Transverse colon (tissue), 4 donors: ENCODE data around the gene SLC35F4. TPM values are rescaled to one million over a fixed set of nuclear protein-coding genes. Genes with fewer than 3 reads are reported as not detected.
A peak's percentile ranks its signal among the peaks of the same experiment; 100 is the strongest.

ENCODE experiments used
- DNase-seq: peaks from one replicate; pipeline ENCODE4 v3.0.0-alpha.2; 2019
- H3K27ac ChIP-seq, 4 donors: fragments of 200-600 bp; sonication (generic); 2 replicates each; pipeline ENCODE4 v1.5.1; 2016 to 2018; ENCODE audit warnings: inconsistent platforms in 4 of 4
- H3K27me3 ChIP-seq: fragments of 200-600 bp; sonication (generic); 2 replicates; pipeline ENCODE4 v1.5.1; 2017; ENCODE audit warnings: inconsistent platforms
- H3K36me3 ChIP-seq, 4 donors: fragments of 200-600 bp; sonication (generic); 2 replicates each; pipeline ENCODE4 v1.5.1; 2017 to 2019; ENCODE audit warnings: inconsistent platforms in 4 of 4
- H3K4me1 ChIP-seq, 4 donors: fragments of 200-600 bp; sonication (generic); 2 replicates each; pipeline ENCODE4 v1.5.1; 2017 to 2020; ENCODE audit warnings: inconsistent platforms in 4 of 4
- H3K4me3 ChIP-seq, 4 donors: fragments of 200-600 bp; sonication (generic); 1 replicate in 1 of 4; 2 replicates in 3 of 4; pipeline versions ENCODE4 v1.5.1 to v1.6.1; 2017 to 2019; ENCODE audit warnings: inconsistent platforms in 4 of 4
- H3K9me3 ChIP-seq, 2 donors: fragments of 200-600 bp; sonication (generic); 2 replicates each; pipeline ENCODE4 v1.5.1; 2017 to 2019; ENCODE audit warnings: inconsistent platforms in 2 of 2
- EP300 ChIP-seq: sonication (generic); formaldehyde crosslinking; IDR thresholded peaks from one replicate; pipeline ENCODE4 v1.6.1; 2017; ENCODE audit warnings: antibody characterized with exemption, low read depth
- POLR2A ChIP-seq: fragments of 450-650 bp; IDR thresholded peaks from one replicate; pipeline ENCODE4 v1.6.1; 2016; ENCODE audit warnings: antibody characterized with exemption, mild to moderate bottlenecking, moderate library complexity
- POLR2AphosphoS5 ChIP-seq, 3 donors: sonication (generic); formaldehyde crosslinking; IDR thresholded peaks; one replicate each; pipeline ENCODE4 v1.6.1; 2016; ENCODE audit warnings: antibody characterized with exemption in 3 of 3
- WGBS, 2 donors: methylation state at CpG; one replicate each; pipeline ENCODE4 v1.1.5; 2018; ENCODE audit warnings: low coverage in 1 of 2; 5-methylcytosine and 5-hydroxymethylcytosine counted together
- in situ Hi-C, 4 donors: fragments of 200-750 bp; cut with MboI; loops; one replicate each; pipeline versions ENCODE4 v1.15.0 to v1.15.1; 2017; ENCODE audit warnings: low sequenced_read_pairs in 3 of 4, low pct_ligation_motif_present in 1 of 4, low pct_unique_long_range_greater_than_20kb in 1 of 4
- intact Hi-C: fragments of 100-400 bp; cut with DNase I; formaldehyde crosslinking; loops from one replicate; pipeline ENCODE4 v1.15.1; 2023; ENCODE audit warnings: low total_unique reads
- total RNA-seq, 4 donors: library from RNA; depleted of rRNA; stranded (reverse); fragments of >200 nt; gene quantifications; one replicate each; pipeline ENCODE4 v1.1.0, GENCODE V29; 2016
- TF ChIP-seq, protein P1 (sequence below), 5 experiments: fragments of 200-600 bp in 3 of 5; fragments of 450-650 bp in 2 of 5; sonication (generic) in 3 of 5; IDR thresholded peaks; 1 replicate in 2 of 5; 2 replicates in 3 of 5; pipeline ENCODE4 v1.5.1; 2016 to 2017; ENCODE audit warnings: antibody characterized with exemption in 5 of 5, inconsistent platforms in 3 of 5, mild to moderate bottlenecking in 2 of 5, moderate library complexity in 1 of 5

Gene SLC35F4
- total RNA-seq, 4 donors from 2014 or later = not detected

DNA sequence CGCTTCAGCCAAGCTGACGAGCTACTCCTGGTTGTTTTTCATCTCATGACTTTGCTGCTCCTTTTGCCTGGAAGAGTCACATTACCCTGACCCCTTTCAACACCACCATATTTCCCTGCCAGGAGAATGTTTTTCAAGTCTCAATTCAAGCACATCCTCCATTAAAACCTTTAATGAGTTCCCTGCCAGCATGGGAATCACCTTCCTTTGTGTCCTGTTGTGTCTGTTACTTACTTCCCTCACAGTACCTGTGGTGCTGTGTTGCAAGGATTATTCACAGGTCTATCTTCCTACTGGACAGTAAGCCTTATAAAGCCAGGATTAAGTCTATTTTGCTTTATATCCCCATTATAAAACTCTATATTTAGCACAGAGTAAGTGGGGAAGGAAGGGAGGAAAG is 13.6 kb upstream of the SLC35F4 start:
- in situ Hi-C loops = no loop called here
- no peaks in the 10 kb centered on the region for H3K36me3 ChIP-seq
- DNase-seq = no peak
- no peak for TF ChIP-seq POLR2A
- TF ChIP-seq, protein P1, sequence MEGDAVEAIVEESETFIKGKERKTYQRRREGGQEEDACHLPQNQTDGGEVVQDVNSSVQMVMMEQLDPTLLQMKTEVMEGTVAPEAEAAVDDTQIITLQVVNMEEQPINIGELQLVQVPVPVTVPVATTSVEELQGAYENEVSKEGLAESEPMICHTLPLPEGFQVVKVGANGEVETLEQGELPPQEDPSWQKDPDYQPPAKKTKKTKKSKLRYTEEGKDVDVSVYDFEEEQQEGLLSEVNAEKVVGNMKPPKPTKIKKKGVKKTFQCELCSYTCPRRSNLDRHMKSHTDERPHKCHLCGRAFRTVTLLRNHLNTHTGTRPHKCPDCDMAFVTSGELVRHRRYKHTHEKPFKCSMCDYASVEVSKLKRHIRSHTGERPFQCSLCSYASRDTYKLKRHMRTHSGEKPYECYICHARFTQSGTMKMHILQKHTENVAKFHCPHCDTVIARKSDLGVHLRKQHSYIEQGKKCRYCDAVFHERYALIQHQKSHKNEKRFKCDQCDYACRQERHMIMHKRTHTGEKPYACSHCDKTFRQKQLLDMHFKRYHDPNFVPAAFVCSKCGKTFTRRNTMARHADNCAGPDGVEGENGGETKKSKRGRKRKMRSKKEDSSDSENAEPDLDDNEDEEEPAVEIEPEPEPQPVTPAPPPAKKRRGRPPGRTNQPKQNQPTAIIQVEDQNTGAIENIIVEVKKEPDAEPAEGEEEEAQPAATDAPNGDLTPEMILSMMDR (IDR thresholded peaks at IDR 0.05) = no peak
- TF ChIP-seq EP300 = no peak
- no peak for TF ChIP-seq POLR2AphosphoS5 (IDR thresholded peaks at IDR 0.05)
- no peak overlapping the region for H3K4me3 ChIP-seq
- H3K27ac ChIP-seq = no peak overlapping the region
- 52 to 75% methylated on average over 2 of the region's 2 CpGs for WGBS, 2 donors
- no peaks in the 10 kb centered on the region for H3K27me3 ChIP-seq
- intact Hi-C loops = no loop called here
- H3K4me1 ChIP-seq = no peaks in the 10 kb centered on the region
- no peaks in the 10 kb centered on the region for H3K9me3 ChIP-seq

- intact Hi-C loops (no loop called here), in situ Hi-C loops (no loop called here)
- H3K4me1 ChIP-seq = no peaks in the 10 kb centered on the region
- H3K9me3 ChIP-seq = no peaks in the 10 kb centered on the region
- no peak overlapping the region for H3K4me3 ChIP-seq
- no peaks in the 10 kb centered on the region for H3K27me3 ChIP-seq
- no peak for TF ChIP-seq POLR2A
- TF ChIP-seq POLR2AphosphoS5 (IDR thresholded peaks at IDR 0.05) = no peak
- TF ChIP-seq EP300 = no peak
- TF ChIP-seq, protein P1 (IDR thresholded peaks at IDR 0.05) = no peak
- WGBS, 2 donors = 64 to 71% methylated on average over 2 of the region's 2 CpGs
- no peaks in the 10 kb centered on the region for H3K36me3 ChIP-seq
- no peak for DNase-seq
- no peak overlapping the region for H3K27ac ChIP-seq
Measured at GRCh38 chr14:57875985-57876384, 10.1 kb upstream of the SLC35F4 start.

GRCh38 chr14:57875296-57875695 is 9.4 kb upstream of the SLC35F4 start:
- H3K9me3 ChIP-seq = no peaks in the 10 kb centered on the region
- in situ Hi-C loops (no loop called here), intact Hi-C loops (no loop called here)
- no peak overlapping the region for H3K27ac ChIP-seq
- H3K4me3 ChIP-seq = no peak overlapping the region
- TF ChIP-seq EP300 (no peak), POLR2A (no peak), POLR2AphosphoS5 (IDR thresholded peaks at IDR 0.05) (no peak)
- TF ChIP-seq, protein P1 (IDR thresholded peaks at IDR 0.05) = no peak
- no peaks in the 10 kb centered on the region for H3K27me3 ChIP-seq
- 54 to 63% methylated on average over 2 to 3 of the region's 3 CpGs for WGBS, 2 donors
- no peaks in the 10 kb centered on the region for H3K36me3 ChIP-seq
- no peaks in the 10 kb centered on the region for H3K4me1 ChIP-seq
- DNase-seq = no peak

- Histone ChIP-seq H3K27me3 (peaks cover 13% of the 10 kb centered on the region), H3K27ac (no peak overlapping the region), H3K4me3 (no peak overlapping the region), H3K9me3 (no peaks in the 10 kb centered on the region), H3K36me3 (no peaks in the 10 kb centered on the region), H3K4me1 (no peaks in the 10 kb centered on the region)
- no peak for DNase-seq
- WGBS, 2 donors = 44 to 56% methylated on average over 2 of the region's 2 CpGs
- intact Hi-C loops (no loop called here), in situ Hi-C loops (no loop called here)
- TF ChIP-seq, protein P1 (IDR thresholded peaks at IDR 0.05) = peak; percentile 14 to 31 (median 27)
- TF ChIP-seq POLR2AphosphoS5 (IDR thresholded peaks at IDR 0.05) (no peak), EP300 (no peak)
Measured at GRCh38 chr14:57871459-57872080, 5.7 kb upstream of the SLC35F4 start.
